Heart left ventricle (tissue), 16 donors: Measurements from ENCODE around the gene ACKR2. TPM values are rescaled to one million over a fixed set of nuclear protein-coding genes. Genes with fewer than 3 reads are reported as not detected.

Experiments used
- ATAC-seq, 4 donors: fragments of 200-7000 bp; cut with Tn5 transposase; one replicate each; pipeline ENCODE4 v1.9.1; 2020 to 2022; ENCODE audit warnings: moderate library complexity in 4 of 4, mild to moderate bottlenecking in 3 of 4, moderate number of reproducible peaks in 1 of 4
- DNase-seq, 5 donors: peaks; one replicate each; pipeline ENCODE4 v3.0.0-alpha.2; 2020
- H3K27ac ChIP-seq, 12 donors: fragments of 200-600 bp; sonication (generic) in 4 of 12; one replicate each; pipeline versions ENCODE4 v1.5.0 to v1.8.0; 2016 to 2022; ENCODE audit warnings: mild to moderate bottlenecking in 2 of 12
- H3K27me3 ChIP-seq, 9 donors: fragments of 200-600 bp; sonication (generic) in 2 of 9; one replicate each; pipeline versions ENCODE4 v1.5.1 to v1.8.0; 2016 to 2022; ENCODE audit warnings: mild to moderate bottlenecking in 3 of 9
- H3K36me3 ChIP-seq, 9 donors: fragments of 200-600 bp; sonication (generic) in 2 of 9; one replicate each; pipeline versions ENCODE4 v1.5.0 to v1.8.0; 2018 to 2022; ENCODE audit warnings: mild to moderate bottlenecking in 2 of 9
- H3K4me1 ChIP-seq, 12 donors: fragments of 200-600 bp; sonication (generic) in 4 of 12; one replicate each; pipeline versions ENCODE4 v1.5.0 to v1.8.0; 2016 to 2022; ENCODE audit warnings: mild to moderate bottlenecking in 3 of 12
- H3K4me3 ChIP-seq, 12 donors: fragments of 200-600 bp; sonication (generic) in 4 of 12; one replicate each; pipeline versions ENCODE4 v1.5.0 to v1.8.0; 2017 to 2022; ENCODE audit warnings: mild to moderate bottlenecking in 9 of 12, moderate library complexity in 4 of 12
- H3K9me3 ChIP-seq, 12 donors: fragments of 200-600 bp; sonication (generic) in 4 of 12; one replicate each; pipeline versions ENCODE4 v1.5.0 to v1.8.0; 2016 to 2022; ENCODE audit warnings: mild to moderate bottlenecking in 1 of 12
- CTCF ChIP-seq, 12 donors: fragments of 200-600 bp; sonication (generic) in 4 of 12; IDR thresholded peaks; one replicate each; pipeline versions ENCODE4 v1.5.0 to v1.8.0; 2018 to 2022; ENCODE audit warnings: antibody characterized with exemption in 12 of 12, mild to moderate bottlenecking in 5 of 12
- POLR2A ChIP-seq, 2 donors: fragments of 450-650 bp; IDR thresholded peaks; one replicate each; pipeline ENCODE4 v1.6.1; 2017; ENCODE audit warnings: antibody characterized with exemption in 2 of 2, mild to moderate bottlenecking in 2 of 2, moderate library complexity in 2 of 2
- WGBS, 4 donors: extraction: QIAGEN DNeasy Blood & Tissue Kit in 2 of 4; methylation state at CpG; one replicate each; pipeline versions ENCODE4 v1.1.5 to v1.1.7; 2013 to 2018; 5-methylcytosine and 5-hydroxymethylcytosine counted together
- intact Hi-C, 10 donors: fragments of 100-400 bp; cut with DNase I; formaldehyde crosslinking; loops; one replicate each; pipeline versions ENCODE4 v1.11.1 to v1.14.2; 2022
- long read RNA-seq, 3 donors: library from polyadenylated mRNA; unstranded; transcript quantifications; one replicate each; pipeline ENCODE4 v2.0.0, GENCODE V29; 2020 to 2021
- polyA plus RNA-seq, 2 donors: library from polyadenylated mRNA; stranded (reverse); fragments of 200-250 nt; gene quantifications; one replicate each; pipeline ENCODE4 v1.2.3, GENCODE V29; 2013
- total RNA-seq, 9 donors: library from RNA; depleted of rRNA in 2 of 9; stranded (reverse); fragments of >200 nt in 2 of 9; fragmentation: NEBNext Ultra II Directional in 3 of 9; extraction: Animal tissue kit (Norgen Biotek cat#: 25700) in 3 of 9; gene quantifications; one replicate each; pipeline versions ENCODE4 v1.1.0 to v1.2.4, GENCODE V29; 2016 to 2023
- donor health status: ischemic (EF 13 %, LVEDD 7.1; RV severe dilation, severe dysfunction).
- donor health status: healthy with polysubstance abuse.
- donor health status: DM: no; HTN: yes; CAD: no.
- donor health status: DM: no; HTN: no; CAD: no.
- donor health status: ischemic (EF 25% LVEDD 6.9; RV normal size, moderate dysfunction).
- donor health status: ischemic (EF 25% LVEDD 5.7; RV mildly dilated, moderate dysfunction).
- donor health status: healthy.
- donor health status: DM: yes; HTN: yes; CAD: no.
- donor health status: ischemic (EF 35%, LVEDD 5.7; RV mildly dilated, moderate dysfunction).
- donor health status: nonischemic (EF 11% LVEDD 7.7; RV severe dilation, severe dysfunction).
- donor health status: DM: yes; HTN: yes; CAD: no.
- donor health status: PGD.
- donor health status: ischemic (EF 29% LVEDD 5.4; RV normal size, mild dysfunction).
- donor health status: nonischemic (EF 23%, LVEDD 6.1; RV moderate dilation, normal function).

The ACKR2 gene, protein sequence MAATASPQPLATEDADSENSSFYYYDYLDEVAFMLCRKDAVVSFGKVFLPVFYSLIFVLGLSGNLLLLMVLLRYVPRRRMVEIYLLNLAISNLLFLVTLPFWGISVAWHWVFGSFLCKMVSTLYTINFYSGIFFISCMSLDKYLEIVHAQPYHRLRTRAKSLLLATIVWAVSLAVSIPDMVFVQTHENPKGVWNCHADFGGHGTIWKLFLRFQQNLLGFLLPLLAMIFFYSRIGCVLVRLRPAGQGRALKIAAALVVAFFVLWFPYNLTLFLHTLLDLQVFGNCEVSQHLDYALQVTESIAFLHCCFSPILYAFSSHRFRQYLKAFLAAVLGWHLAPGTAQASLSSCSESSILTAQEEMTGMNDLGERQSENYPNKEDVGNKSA
- 1 to 10 TPM in 4 of 9 donors, under 1 TPM in 5; 0.42 to 3.1 (median 0.67) TPM for total RNA-seq
- polyA plus RNA-seq: under 1 TPM; 0.22 to 0.57 TPM
- long read RNA-seq, donor 1, partial matches to known transcripts: 0 of 3 reads
- long read RNA-seq, donor 1, other reads (novel, unspliced or antisense): 3 of 3 reads
- long read RNA-seq, donor 2: 0 reads
- long read RNA-seq, donor 3: 0 reads

DNA sequence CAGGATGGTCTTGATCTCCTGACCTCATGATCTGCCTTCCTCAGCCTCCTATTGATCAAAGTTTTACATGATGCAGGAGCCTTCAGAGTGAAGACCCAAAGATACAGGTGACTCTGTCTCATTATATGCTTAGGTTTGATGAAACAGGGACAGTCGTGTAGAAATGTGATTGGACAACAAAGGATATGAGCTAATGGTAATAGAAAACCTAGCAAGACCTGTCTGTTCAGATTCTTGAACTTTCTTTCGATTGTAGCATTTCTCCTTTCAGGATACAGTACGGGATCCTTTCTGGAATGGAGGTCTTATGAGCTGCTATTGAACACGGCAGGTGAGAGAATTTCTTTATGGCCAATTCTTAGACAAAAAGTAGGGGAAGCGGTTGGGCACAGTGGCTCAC, at the start of gene ACKR2:
Gene ACKR2 (plus strand): TSS at position 244 of the 400 bp plus-strand sequence. CDS start 55,058 bp downstream, outside the sequence.
- Histone ChIP-seq H3K27me3 (no peaks in the 10 kb centered on the region), H3K4me1 (peaks cover 0 to 11% (median 5%) of the 10 kb centered on the region in 12 donors), H3K4me3 (no peak within 1 kb of the TSS), H3K36me3 (no peaks in the 10 kb centered on the region), H3K27ac (no peak within 1 kb of the TSS), H3K9me3 (no peaks in the 10 kb centered on the region)
- ATAC-seq (no peak), DNase-seq (no peak)
- TF ChIP-seq CTCF (IDR thresholded peaks at IDR 0.05): no peak
- intact Hi-C loops: no loop called here
- WGBS, 4 donors: 91 to 96% (median 94%) methylated on average over 5 of the region's 5 CpGs

DNA sequence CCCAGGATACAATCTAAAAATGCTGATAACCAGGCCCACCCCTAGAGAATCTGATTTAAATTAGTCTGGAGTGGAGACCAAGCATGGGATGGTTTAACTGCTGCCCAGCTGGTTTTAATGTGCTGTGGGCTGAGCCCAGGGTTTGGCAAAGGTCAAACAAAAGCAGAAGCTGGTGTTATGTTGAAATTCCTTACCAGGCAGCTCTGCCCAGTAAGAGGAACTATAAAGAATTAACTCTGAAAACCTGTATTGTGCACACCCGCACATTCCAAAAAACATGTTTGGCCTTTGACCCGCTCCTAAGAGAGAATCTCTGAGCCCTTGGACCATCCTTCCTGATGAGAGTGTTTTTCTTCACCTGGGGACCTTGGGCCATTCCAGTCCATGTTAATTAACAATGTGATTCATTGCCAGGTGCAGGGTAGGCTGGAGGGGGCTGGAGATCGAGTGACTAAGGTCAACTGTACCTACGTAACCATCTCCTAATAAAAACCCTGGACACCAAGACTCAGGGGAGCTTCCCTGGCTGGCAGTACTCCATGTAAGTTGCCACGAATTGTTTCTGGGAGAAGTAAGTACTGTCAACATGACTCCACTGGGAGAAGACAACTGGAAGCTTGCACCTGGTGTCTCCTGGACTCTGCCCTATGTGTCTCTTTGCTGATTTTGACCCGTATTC, 47.1 kb upstream of the ACKR2 start:
- no peak overlapping the region for H3K4me3 ChIP-seq
- peak overlapping the region in 1 of 12 donors; percentile 68 for H3K27ac ChIP-seq
- H3K36me3 ChIP-seq: no peaks in the 10 kb centered on the region
- intact Hi-C loops: no loop called here
- ATAC-seq (peak in 3 of 4 donors; percentile 41 to 71 (median 66)), DNase-seq (peak in 1 of 5 donors; percentile 45)
- TF ChIP-seq POLR2A (IDR thresholded peaks at IDR 0.05): no peak
- H3K9me3 ChIP-seq: no peaks in the 10 kb centered on the region
- 82 to 93% (median 85%) methylated on average over 6 of the region's 6 CpGs for whole genome bisulfite sequencing, 4 donors
- no peaks in the 10 kb centered on the region for H3K27me3 ChIP-seq
- H3K4me1 ChIP-seq: peaks cover 0 to 56% (median 0%) of the 10 kb centered on the region in 12 donors

- H3K27ac ChIP-seq: peak overlapping the region in 1 of 12 donors; percentile 68
- intact Hi-C loops: no loop called here
- no peak for DNase-seq
- H3K27me3 ChIP-seq: no peaks in the 10 kb centered on the region
- no peak overlapping the region for H3K4me3 ChIP-seq
- ATAC-seq: no peak
- no peak for TF ChIP-seq POLR2A (IDR thresholded peaks at IDR 0.05)
- no peak for TF ChIP-seq CTCF (IDR thresholded peaks at IDR 0.05)
- no peaks in the 10 kb centered on the region for H3K36me3 ChIP-seq
- H3K4me1 ChIP-seq: peaks cover 0 to 56% (median 0%) of the 10 kb centered on the region in 12 donors
- 54 to 68% (median 59%) methylated on average over 2 of the region's 2 CpGs for WGBS, 4 donors
- no peaks in the 10 kb centered on the region for H3K9me3 ChIP-seq
These were observed 46.2 kb upstream of the ACKR2 start for GRCh38 chr3:42763021-42763420.

DNA sequence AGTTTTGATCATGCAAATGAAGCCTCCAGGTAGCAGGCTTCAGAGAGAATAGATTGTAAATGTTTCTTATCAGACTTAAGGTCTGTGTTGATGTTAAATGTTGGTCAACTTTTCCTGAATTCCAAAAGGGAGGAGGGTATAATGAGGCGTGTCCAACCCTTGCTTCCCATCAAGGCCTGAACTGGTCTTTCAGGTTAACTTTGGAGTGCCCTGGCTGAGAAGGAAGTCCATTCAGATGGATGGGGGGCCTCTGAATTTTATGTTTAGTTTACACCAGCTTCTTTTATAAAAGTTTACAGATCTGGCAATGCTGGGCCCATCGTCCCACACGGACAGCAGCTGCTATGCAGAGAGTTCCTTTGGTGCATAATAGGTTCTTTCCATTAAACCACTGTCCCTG, 45.1 kb upstream of the ACKR2 start:
- DNase-seq (no peak), ATAC-seq (no peak)
- intact Hi-C loops: no loop called here
- TF ChIP-seq CTCF (IDR thresholded peaks at IDR 0.05): no peak
- no peak for TF ChIP-seq POLR2A (IDR thresholded peaks at IDR 0.05)
- Histone ChIP-seq H3K27ac (peak overlapping the region in 1 of 12 donors; percentile 11), H3K4me1 (peaks cover 0 to 56% (median 0%) of the 10 kb centered on the region in 12 donors), H3K27me3 (no peaks in the 10 kb centered on the region), H3K4me3 (no peak overlapping the region), H3K9me3 (no peaks in the 10 kb centered on the region), H3K36me3 (no peaks in the 10 kb centered on the region)
- 79 to 92% (median 87%) methylated on average over 3 of the region's 3 CpGs for WGBS, 4 donors
